Measurements from ENCODE around the gene NFIB.

DNA sequence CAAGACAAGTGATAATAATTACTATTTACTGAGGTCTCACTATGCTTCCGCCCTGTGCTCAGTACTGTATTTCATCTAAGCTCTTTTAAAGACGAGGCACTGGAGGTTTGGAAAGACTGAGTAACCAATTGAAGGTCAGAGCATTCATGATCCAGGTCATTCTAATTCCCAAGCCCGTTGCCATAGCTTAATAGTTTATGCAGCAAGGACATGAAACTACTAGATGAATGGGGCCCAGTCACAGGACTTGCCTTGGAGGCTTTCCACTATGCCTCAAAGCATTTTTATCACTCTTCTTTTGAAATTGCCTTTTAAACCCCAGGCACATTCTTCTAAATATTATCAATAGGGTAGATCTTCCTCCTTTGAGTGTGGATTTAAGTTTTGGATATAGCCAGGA is 17.2 kb upstream of the NFIB start:
- TF ChIP-seq, protein P1, sequence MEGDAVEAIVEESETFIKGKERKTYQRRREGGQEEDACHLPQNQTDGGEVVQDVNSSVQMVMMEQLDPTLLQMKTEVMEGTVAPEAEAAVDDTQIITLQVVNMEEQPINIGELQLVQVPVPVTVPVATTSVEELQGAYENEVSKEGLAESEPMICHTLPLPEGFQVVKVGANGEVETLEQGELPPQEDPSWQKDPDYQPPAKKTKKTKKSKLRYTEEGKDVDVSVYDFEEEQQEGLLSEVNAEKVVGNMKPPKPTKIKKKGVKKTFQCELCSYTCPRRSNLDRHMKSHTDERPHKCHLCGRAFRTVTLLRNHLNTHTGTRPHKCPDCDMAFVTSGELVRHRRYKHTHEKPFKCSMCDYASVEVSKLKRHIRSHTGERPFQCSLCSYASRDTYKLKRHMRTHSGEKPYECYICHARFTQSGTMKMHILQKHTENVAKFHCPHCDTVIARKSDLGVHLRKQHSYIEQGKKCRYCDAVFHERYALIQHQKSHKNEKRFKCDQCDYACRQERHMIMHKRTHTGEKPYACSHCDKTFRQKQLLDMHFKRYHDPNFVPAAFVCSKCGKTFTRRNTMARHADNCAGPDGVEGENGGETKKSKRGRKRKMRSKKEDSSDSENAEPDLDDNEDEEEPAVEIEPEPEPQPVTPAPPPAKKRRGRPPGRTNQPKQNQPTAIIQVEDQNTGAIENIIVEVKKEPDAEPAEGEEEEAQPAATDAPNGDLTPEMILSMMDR (conservative IDR thresholded peaks at IDR 0.05 in 1 of 2, IDR thresholded peaks at IDR 0.05 in 1 of 2; ENCODE audit: extremely low read depth in 1 of 2, insufficient read depth in 1 of 2, low read depth in 1 of 2, low read length in 2 of 2): no peak
- no peak for TF ChIP-seq EZH2 (IDR thresholded peaks at IDR 0.05; ENCODE audit: borderline replicate concordance, low read length)

All from mammary epithelial cell (primary cell).